ENCODE results near the gene KAT6B.

Gene KAT6B

GRCh38 chr10:74937266-74937856 is 111.0 kb downstream of the KAT6B start:
- Histone ChIP-seq H3K36me3 (ENCODE audit: control insufficient read depth, insufficient read depth, low read length) (no peaks in the 10 kb centered on the region), H3K4me3 (ENCODE audit: low read depth, low read length) (no peak overlapping the region), H3K27ac (no peak overlapping the region), H3K79me2 (peaks cover 45% of the 10 kb centered on the region), H3K9ac (no peak overlapping the region), H3K9me3 (ENCODE audit: control insufficient read depth, low read length) (no peaks in the 10 kb centered on the region), H3K4me2 (ENCODE audit: low read length) (peak overlapping the region; percentile 47), H3K4me1 (peaks cover 11% of the 10 kb centered on the region), H2AFZ (no peak overlapping the region), H3K27me3 (ENCODE audit: control insufficient read depth, insufficient read depth, low read length) (no peaks in the 10 kb centered on the region)
- no peak for TF ChIP-seq CTCF (IDR thresholded peaks at IDR 0.05)

- no peak overlapping the region for H3K4me2 ChIP-seq (ENCODE audit: low read length)
- H3K79me2 ChIP-seq = peaks cover 50% of the 10 kb centered on the region
- H3K27me3 ChIP-seq (ENCODE audit: control insufficient read depth, insufficient read depth, low read length) = no peaks in the 10 kb centered on the region
- H3K9ac ChIP-seq = no peak overlapping the region
- H3K36me3 ChIP-seq (ENCODE audit: control insufficient read depth, insufficient read depth, low read length) = no peaks in the 10 kb centered on the region
- no peak overlapping the region for H3K4me3 ChIP-seq (ENCODE audit: low read depth, low read length)
- no peak overlapping the region for H3K27ac ChIP-seq
- no peak for TF ChIP-seq CTCF (IDR thresholded peaks at IDR 0.05)
- no peak overlapping the region for H2AFZ ChIP-seq
- H3K9me3 ChIP-seq (ENCODE audit: control insufficient read depth, low read length) = no peaks in the 10 kb centered on the region
- no peaks in the 10 kb centered on the region for H3K4me1 ChIP-seq
Measured at GRCh38 chr10:74944205-74944604, 117.8 kb downstream of the KAT6B start.

GRCh38 chr10:74947781-74948401 is 121.5 kb downstream of the KAT6B start:
- Histone ChIP-seq H3K27ac (no peak overlapping the region), H3K4me2 (ENCODE audit: low read length) (no peak overlapping the region), H3K27me3 (ENCODE audit: control insufficient read depth, insufficient read depth, low read length) (no peaks in the 10 kb centered on the region), H2AFZ (no peak overlapping the region), H3K4me3 (ENCODE audit: low read depth, low read length) (no peak overlapping the region), H3K4me1 (no peaks in the 10 kb centered on the region), H3K9me3 (ENCODE audit: control insufficient read depth, low read length) (no peaks in the 10 kb centered on the region), H3K79me2 (peaks cover 26% of the 10 kb centered on the region), H3K36me3 (ENCODE audit: control insufficient read depth, insufficient read depth, low read length) (no peaks in the 10 kb centered on the region), H3K9ac (no peak overlapping the region)
- no peak for TF ChIP-seq CTCF (IDR thresholded peaks at IDR 0.05)

GRCh38 chr10:74949034-74949832 is 122.8 kb downstream of the KAT6B start:
- H3K9me3 ChIP-seq (ENCODE audit: control insufficient read depth, low read length) = no peaks in the 10 kb centered on the region
- no peak overlapping the region for H3K27ac ChIP-seq

More at GRCh38 chr10:74949034-74949832, 122.8 kb downstream of the KAT6B start:
- peaks cover 21% of the 10 kb centered on the region for H3K79me2 ChIP-seq
- no peak overlapping the region for H3K4me3 ChIP-seq (ENCODE audit: low read depth, low read length)
- no peak overlapping the region for H3K9ac ChIP-seq
- H3K36me3 ChIP-seq (ENCODE audit: control insufficient read depth, insufficient read depth, low read length) = no peaks in the 10 kb centered on the region
- no peak overlapping the region for H2AFZ ChIP-seq
- H3K4me2 ChIP-seq (ENCODE audit: low read length) = no peak overlapping the region
- H3K4me1 ChIP-seq = no peaks in the 10 kb centered on the region
- no peak for TF ChIP-seq CTCF (IDR thresholded peaks at IDR 0.05)
- H3K27me3 ChIP-seq (ENCODE audit: control insufficient read depth, insufficient read depth, low read length) = no peaks in the 10 kb centered on the region

Data from parathyroid adenoma (tissue), 2 donors.